ENCODE results near the gene PGD. TPM values are rescaled to one million over a fixed set of nuclear protein-coding genes. Genes with fewer than 3 reads are reported as not detected.
A peak's percentile ranks its signal among the peaks of the same experiment; 100 is the strongest.

PGD gene
- total RNA-seq, 2 experiments from 2014 or later, result 126 to 130 TPM

GRCh38 chr1:10396870-10397269, 2.0 kb upstream of the PGD start:
- CTCF ChIA-PET, result interaction anchor here (2.3 kb wide), 1 partner anchor 187 kb away, joined by 5 read pairs; the partner anchor contains the start of gene KIF1B
- Mint-ChIP-seq H3K9me3 (peaks cover 3% of the 10 kb centered on the region), H3K27me3 (no peaks in the 10 kb centered on the region), H3K36me3 (ENCODE audit: low read depth) (peaks cover 9% of the 10 kb centered on the region), H3K4me1 (ENCODE audit: low read depth) (peaks cover 19% of the 10 kb centered on the region), H3K27ac (no peak overlapping the region), H3K4me3 (peak overlapping the region; percentile 10)
- no peak for TF ChIP-seq CTCF (IDR thresholded peaks at IDR 0.05)
- intact Hi-C loops (cut with micrococcal nuclease), result no loop called here
- no peak for ATAC-seq
- no peak for DNase-seq
- POLR2A ChIA-PET, result interaction anchor here (0.6 kb wide), 1 partner anchor 20 kb away, joined by 3 read pairs; no protein-coding TSS in a partner anchor

GRCh38 chr1:10398278-10398733, 558 bp upstream of the PGD start:
- CTCF ChIA-PET, result interaction anchor here (1.0 to 2.0 kb wide), 3 partner anchors 10 to 188 kb away, joined by 3 to 7 read pairs (median 4); partner anchors contain the start of gene KIF1B
- no peak for ATAC-seq

GRCh38 chr1:10399444-10399941, 629 bp downstream of the PGD start:
- Mint-ChIP-seq H3K9me3 (no peaks in the 10 kb centered on the region), H3K36me3 (ENCODE audit: low read depth) (peaks cover 26% of the 10 kb centered on the region), H3K4me3 (peak overlapping the region; percentile 86), H3K27ac (peak overlapping the region; percentile 82), H3K4me1 (ENCODE audit: low read depth) (peaks cover 27% of the 10 kb centered on the region), H3K27me3 (no peaks in the 10 kb centered on the region)
- ChIA-PET CTCF (interaction anchor here (1.2 to 2.0 kb wide), 4 partner anchors 11 to 189 kb away, joined by 4 to 7 read pairs (median 4); partner anchors contain the start of genes CENPS and KIF1B), POLR2A (interaction anchor here (1.8 to 2.3 kb wide), 3 partner anchors 12 to 95 kb away, joined by 6 read pairs; no protein-coding TSS in a partner anchor)
- ATAC-seq (no peak), DNase-seq (peak; percentile 42)
- intact Hi-C loops (cut with micrococcal nuclease), result no loop called here
- no peak for TF ChIP-seq CTCF (IDR thresholded peaks at IDR 0.05)

More at GRCh38 chr1:10398278-10398733, 558 bp upstream of the PGD start:
- DNase-seq, result no peak
- POLR2A ChIA-PET, result interaction anchor here (1.1 to 1.8 kb wide), 2 partner anchors 11 to 115 kb away, joined by 3 to 6 read pairs; no protein-coding TSS in a partner anchor
- Mint-ChIP-seq H3K27ac (peak overlapping the region; percentile 57), H3K27me3 (no peaks in the 10 kb centered on the region), H3K4me3 (peak overlapping the region; percentile 88), H3K9me3 (peaks cover 3% of the 10 kb centered on the region), H3K4me1 (ENCODE audit: low read depth) (peaks cover 24% of the 10 kb centered on the region), H3K36me3 (ENCODE audit: low read depth) (peaks cover 17% of the 10 kb centered on the region)
- TF ChIP-seq CTCF (IDR thresholded peaks at IDR 0.05), result no peak
- intact Hi-C loops (cut with micrococcal nuclease), result no loop called here

GRCh38 chr1:10400013-10400412, 1.1 kb downstream of the PGD start:
- peak overlapping the region; percentile 86 for H3K4me3 Mint-ChIP-seq
- no peak for TF ChIP-seq CTCF (IDR thresholded peaks at IDR 0.05)
- peaks cover 29% of the 10 kb centered on the region for H3K36me3 Mint-ChIP-seq (ENCODE audit: low read depth)
- intact Hi-C loops (cut with micrococcal nuclease), result no loop called here
- DNase-seq, result no peak
- H3K9me3 Mint-ChIP-seq, result no peaks in the 10 kb centered on the region
- ChIA-PET POLR2A (interaction anchor here (1.8 to 2.3 kb wide), 3 partner anchors 12 to 95 kb away, joined by 6 read pairs; no protein-coding TSS in a partner anchor), CTCF (interaction anchor here (1.2 to 2.0 kb wide), 4 partner anchors 12 to 190 kb away, joined by 4 to 7 read pairs (median 4); partner anchors contain the start of genes CENPS and KIF1B)
- peak overlapping the region; percentile 82 for H3K27ac Mint-ChIP-seq
- no peaks in the 10 kb centered on the region for H3K27me3 Mint-ChIP-seq
- peaks cover 27% of the 10 kb centered on the region for H3K4me1 Mint-ChIP-seq (ENCODE audit: low read depth)
- no peak for ATAC-seq

- intact Hi-C loops (cut with micrococcal nuclease), result no loop called here
Measured at GRCh38 chr1:10401281-10401680, 2.4 kb downstream of the PGD start.

More at GRCh38 chr1:10401281-10401680, 2.4 kb downstream of the PGD start:
- ChIA-PET POLR2A (interaction anchor here (1.1 to 1.9 kb wide), 2 partner anchors 28 to 94 kb away, joined by 3 to 6 read pairs; partner anchors contain the start of gene CENPS), CTCF (no interaction called here)
- DNase-seq (no peak), ATAC-seq (no peak)
- Mint-ChIP-seq H3K36me3 (ENCODE audit: low read depth) (peaks cover 32% of the 10 kb centered on the region), H3K9me3 (no peaks in the 10 kb centered on the region), H3K27me3 (no peaks in the 10 kb centered on the region), H3K27ac (no peak overlapping the region), H3K4me1 (ENCODE audit: low read depth) (peaks cover 27% of the 10 kb centered on the region), H3K4me3 (no peak overlapping the region)
- no peak for TF ChIP-seq CTCF (IDR thresholded peaks at IDR 0.05)
